Hepatocyte (in vitro differentiated cells): ENCODE measurements around the gene ATP5IF1.

ENCODE experiments used
- EZH2 ChIP-seq: fragments of 200-600 bp; sonication (generic); IDR thresholded peaks from 2 replicates; pipeline ENCODE4 v1.6.1; 2016; ENCODE audit warnings: antibody characterized with exemption, mild to moderate bottlenecking, borderline replicate concordance
- TF ChIP-seq, protein P1 (sequence below): fragments of 200-600 bp; sonication (generic); IDR thresholded peaks from 2 replicates; pipeline ENCODE4 v1.5.1; 2016; ENCODE audit warnings: antibody characterized with exemption, mild to moderate bottlenecking; ENCODE audit not compliant: poor library complexity

DNA sequence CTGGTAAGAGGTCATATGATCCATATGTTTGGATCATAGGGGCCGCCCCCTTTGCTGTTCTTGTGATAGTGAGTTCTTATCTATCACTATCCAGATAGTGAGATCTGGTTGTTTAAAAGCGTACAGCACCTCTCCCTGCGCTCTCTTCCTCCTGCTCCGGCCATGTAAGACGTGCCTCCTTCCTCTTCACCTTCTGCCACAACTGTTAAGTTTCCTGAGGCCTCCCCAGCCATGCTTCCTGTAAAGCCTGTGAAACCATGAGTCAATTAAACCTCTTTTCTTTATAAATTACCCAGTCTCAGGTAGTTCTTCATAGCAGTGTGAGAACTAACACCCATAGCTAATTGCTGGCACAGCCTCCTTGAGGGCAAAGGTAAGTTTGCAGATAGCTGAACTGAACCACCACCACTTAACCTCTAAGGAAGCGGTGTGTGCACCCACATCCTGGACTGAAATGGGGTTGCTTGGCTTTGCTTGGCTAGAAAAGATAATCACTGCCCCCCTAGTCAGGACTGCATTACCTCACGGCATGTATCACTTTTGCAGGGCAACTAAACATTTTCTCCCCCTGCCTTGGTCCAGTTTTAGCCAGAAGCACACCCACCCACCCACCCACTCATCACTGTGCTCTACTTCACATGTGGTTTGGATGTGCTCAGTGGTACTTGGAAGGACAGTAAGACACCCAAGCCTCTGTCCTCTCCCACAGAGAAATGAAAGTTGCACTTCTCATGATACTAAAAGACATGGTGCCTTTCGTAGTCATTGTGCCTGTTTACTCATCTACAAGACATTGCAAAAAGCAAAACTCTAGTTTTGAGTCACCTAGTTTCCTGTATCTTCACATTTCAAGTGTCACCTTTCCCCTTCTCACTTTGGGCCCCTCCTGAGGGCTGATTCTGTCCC is 36.3 kb upstream of the ATP5IF1 start:
- TF ChIP-seq, protein P1, sequence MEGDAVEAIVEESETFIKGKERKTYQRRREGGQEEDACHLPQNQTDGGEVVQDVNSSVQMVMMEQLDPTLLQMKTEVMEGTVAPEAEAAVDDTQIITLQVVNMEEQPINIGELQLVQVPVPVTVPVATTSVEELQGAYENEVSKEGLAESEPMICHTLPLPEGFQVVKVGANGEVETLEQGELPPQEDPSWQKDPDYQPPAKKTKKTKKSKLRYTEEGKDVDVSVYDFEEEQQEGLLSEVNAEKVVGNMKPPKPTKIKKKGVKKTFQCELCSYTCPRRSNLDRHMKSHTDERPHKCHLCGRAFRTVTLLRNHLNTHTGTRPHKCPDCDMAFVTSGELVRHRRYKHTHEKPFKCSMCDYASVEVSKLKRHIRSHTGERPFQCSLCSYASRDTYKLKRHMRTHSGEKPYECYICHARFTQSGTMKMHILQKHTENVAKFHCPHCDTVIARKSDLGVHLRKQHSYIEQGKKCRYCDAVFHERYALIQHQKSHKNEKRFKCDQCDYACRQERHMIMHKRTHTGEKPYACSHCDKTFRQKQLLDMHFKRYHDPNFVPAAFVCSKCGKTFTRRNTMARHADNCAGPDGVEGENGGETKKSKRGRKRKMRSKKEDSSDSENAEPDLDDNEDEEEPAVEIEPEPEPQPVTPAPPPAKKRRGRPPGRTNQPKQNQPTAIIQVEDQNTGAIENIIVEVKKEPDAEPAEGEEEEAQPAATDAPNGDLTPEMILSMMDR, result no peak
- no peak for TF ChIP-seq EZH2
